Ascending aorta (tissue), 2 donors: ENCODE results near the gene PSMB5. TPM values are rescaled to one million over a fixed set of nuclear protein-coding genes. Genes with fewer than 3 reads are reported as not detected.
"Not testable (repeated sequence)": the region's sequence is repeated elsewhere in the genome, so short reads cannot be mapped to it uniquely, and the experiment has no call there.

ENCODE experiments used
- DNase-seq, 2 donors: peaks; one replicate each; pipeline ENCODE4 v3.0.0-alpha.2; 2019; ENCODE audit warnings: low spot score in 2 of 2
- H3K27ac ChIP-seq, 2 donors: fragments of 200-600 bp; sonication (generic); one replicate each; pipeline ENCODE4 v1.5.1; 2016 to 2017; ENCODE audit warnings: mild to moderate bottlenecking in 1 of 2
- H3K27me3 ChIP-seq: fragments of 200-600 bp; sonication (generic); one replicate; pipeline ENCODE4 v1.5.1; 2017
- H3K36me3 ChIP-seq, 2 donors: fragments of 200-600 bp; sonication (generic); one replicate each; pipeline ENCODE4 v1.5.1; 2016
- H3K4me1 ChIP-seq, 2 donors: fragments of 200-600 bp; sonication (generic); one replicate each; pipeline ENCODE4 v1.5.1; 2016 to 2017; ENCODE audit warnings: mild to moderate bottlenecking in 1 of 2
- H3K4me3 ChIP-seq, 2 donors: fragments of 200-600 bp; sonication (generic); one replicate each; pipeline ENCODE4 v1.5.1; 2016 to 2017; ENCODE audit warnings: mild to moderate bottlenecking in 1 of 2
- H3K9me3 ChIP-seq, 2 donors: fragments of 200-600 bp; sonication (generic); one replicate each; pipeline ENCODE4 v1.5.1; 2016
- intact Hi-C: fragments of 100-400 bp; cut with DNase I; formaldehyde crosslinking; loops from one replicate; pipeline ENCODE4 v1.15.1; 2023
- total RNA-seq: library from RNA; depleted of rRNA; stranded (reverse); fragments of >200 nt; gene quantifications from one replicate; pipeline ENCODE4 v1.1.0, GENCODE V29; 2016
- TF ChIP-seq, protein P1 (sequence below), 3 experiments: fragments of 200-600 bp in 2 of 3; fragments of 450-650 bp in 1 of 3; sonication (generic) in 2 of 3; IDR thresholded peaks; one replicate each; pipeline ENCODE4 v1.5.1; 2016 to 2019; ENCODE audit warnings: antibody characterized with exemption in 3 of 3, mild to moderate bottlenecking in 1 of 3, moderate library complexity in 1 of 3

Gene PSMB5
- total RNA-seq, 1 donor from 2014 or later: 62.7 TPM

DNA sequence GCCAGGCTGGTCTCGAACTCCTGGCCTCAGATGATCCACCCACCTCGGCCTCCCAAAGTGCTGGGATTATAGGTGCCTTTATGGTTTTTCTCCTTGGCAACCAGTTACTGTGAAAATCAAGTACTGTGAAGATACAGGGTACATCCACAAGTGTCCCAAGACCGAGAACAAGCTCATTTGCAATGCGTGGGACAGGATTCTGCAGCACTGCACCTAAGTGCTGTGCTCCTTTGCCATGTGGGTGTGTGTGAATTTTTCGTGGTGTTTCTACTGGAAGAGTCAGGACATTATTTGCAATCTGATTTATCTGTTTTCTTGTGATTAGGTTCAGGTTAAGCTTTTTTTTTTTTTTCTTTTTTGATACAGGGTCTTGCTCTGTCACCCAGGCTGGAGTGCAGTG lies 17.6 kb downstream of the PSMB5 start:
- Histone ChIP-seq H3K27ac (no peak overlapping the region), H3K4me1 (no peaks in the 10 kb centered on the region), H3K36me3 (no peaks in the 10 kb centered on the region), H3K27me3 (no peaks in the 10 kb centered on the region), H3K9me3 (no peaks in the 10 kb centered on the region), H3K4me3 (no peak overlapping the region)
- no peak for DNase-seq
- TF ChIP-seq, protein P1, sequence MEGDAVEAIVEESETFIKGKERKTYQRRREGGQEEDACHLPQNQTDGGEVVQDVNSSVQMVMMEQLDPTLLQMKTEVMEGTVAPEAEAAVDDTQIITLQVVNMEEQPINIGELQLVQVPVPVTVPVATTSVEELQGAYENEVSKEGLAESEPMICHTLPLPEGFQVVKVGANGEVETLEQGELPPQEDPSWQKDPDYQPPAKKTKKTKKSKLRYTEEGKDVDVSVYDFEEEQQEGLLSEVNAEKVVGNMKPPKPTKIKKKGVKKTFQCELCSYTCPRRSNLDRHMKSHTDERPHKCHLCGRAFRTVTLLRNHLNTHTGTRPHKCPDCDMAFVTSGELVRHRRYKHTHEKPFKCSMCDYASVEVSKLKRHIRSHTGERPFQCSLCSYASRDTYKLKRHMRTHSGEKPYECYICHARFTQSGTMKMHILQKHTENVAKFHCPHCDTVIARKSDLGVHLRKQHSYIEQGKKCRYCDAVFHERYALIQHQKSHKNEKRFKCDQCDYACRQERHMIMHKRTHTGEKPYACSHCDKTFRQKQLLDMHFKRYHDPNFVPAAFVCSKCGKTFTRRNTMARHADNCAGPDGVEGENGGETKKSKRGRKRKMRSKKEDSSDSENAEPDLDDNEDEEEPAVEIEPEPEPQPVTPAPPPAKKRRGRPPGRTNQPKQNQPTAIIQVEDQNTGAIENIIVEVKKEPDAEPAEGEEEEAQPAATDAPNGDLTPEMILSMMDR (IDR thresholded peaks at IDR 0.05): no peak
- intact Hi-C loops: no loop called here

DNA sequence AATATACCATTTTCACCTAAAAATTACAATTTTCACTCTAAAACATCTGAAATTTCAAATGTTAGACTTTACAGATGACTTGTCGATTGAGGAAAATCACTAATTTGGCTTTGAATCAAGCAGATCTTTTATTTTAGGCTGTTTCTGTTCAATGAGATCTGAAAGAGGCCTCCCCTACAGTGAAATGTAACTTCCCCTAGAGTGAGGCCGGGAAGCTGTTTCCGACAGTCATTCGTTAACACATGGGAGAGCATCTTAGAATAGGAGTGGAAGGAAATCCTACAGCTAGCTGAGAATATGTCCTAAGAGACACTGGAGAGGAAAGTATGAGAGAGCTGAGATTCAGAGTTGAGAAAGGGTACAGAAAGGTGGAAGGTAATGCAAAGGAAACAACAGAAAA lies 19.1 kb downstream of the PSMB5 start:
- Histone ChIP-seq H3K9me3 (no peaks in the 10 kb centered on the region), H3K27me3 (no peaks in the 10 kb centered on the region), H3K4me3 (no peak overlapping the region), H3K36me3 (no peaks in the 10 kb centered on the region), H3K27ac (no peak overlapping the region), H3K4me1 (no peaks in the 10 kb centered on the region)
- no peak for DNase-seq
- TF ChIP-seq, protein P1 (IDR thresholded peaks at IDR 0.05): no peak
- intact Hi-C loops: no loop called here

DNA sequence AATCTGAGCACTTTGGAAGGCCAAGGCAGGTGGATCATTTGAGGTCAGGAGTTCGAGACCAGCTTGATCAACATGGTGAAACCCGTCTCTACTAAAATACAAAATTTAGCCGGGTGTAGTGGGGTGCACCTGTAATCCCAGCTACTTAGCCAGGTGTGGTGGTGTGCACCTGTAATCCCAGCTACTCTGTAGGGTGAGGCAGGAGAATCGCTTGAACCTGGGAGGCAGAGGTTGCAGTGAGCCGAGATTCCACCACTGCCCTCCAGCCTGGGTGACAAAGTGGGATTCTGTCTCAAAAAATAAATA lies 21.0 kb downstream of the PSMB5 start:
- DNase-seq, H3K9me3 ChIP-seq, H3K36me3 ChIP-seq, H3K27me3 ChIP-seq, intact Hi-C loops, H3K4me3 ChIP-seq, H3K4me1 ChIP-seq, H3K27ac ChIP-seq: not testable (repeated sequence)

DNA sequence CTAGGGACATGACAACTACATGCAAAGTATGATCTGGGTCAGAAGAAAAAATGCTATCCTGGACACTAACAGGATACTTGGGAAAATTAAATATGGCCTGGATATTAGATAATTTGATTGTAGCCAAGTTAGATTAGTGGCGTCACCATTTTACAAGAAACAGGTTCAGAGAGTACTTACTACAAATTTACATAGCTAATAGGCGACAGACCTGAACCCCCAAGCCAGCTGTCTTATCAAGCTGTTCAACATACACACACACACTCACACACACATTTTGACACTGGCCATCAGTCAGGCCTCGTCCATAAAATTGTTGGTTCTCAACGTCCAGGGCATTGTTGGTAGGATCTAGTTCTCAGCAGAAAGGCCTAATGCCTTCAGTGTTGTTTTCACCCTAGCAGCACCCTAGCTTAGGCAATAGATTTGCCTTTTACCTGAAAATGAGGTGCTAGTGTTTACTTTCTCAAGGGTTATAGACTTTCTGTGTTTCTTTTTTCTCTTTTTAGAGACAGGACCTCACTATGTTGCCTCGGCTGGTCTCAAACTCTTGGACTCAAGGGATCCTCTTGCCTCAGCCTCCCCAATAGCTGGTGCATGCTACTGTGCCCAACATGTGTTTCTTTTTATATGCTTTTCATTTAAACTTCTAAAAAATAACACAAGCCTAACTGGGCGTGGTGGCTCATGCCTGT lies 21.5 kb downstream of the PSMB5 start:
- no peak for DNase-seq
- intact Hi-C loops: no loop called here
- H3K9me3 ChIP-seq: no peaks in the 10 kb centered on the region
- H3K4me3 ChIP-seq: no peak overlapping the region
- no peaks in the 10 kb centered on the region for H3K27me3 ChIP-seq
- H3K36me3 ChIP-seq: no peaks in the 10 kb centered on the region
- peak overlapping the region in 1 of 2 donors; percentile 39 for H3K27ac ChIP-seq
- TF ChIP-seq, protein P1 (IDR thresholded peaks at IDR 0.05): no peak
- peaks cover 3 to 4% of the 10 kb centered on the region in 2 donors for H3K4me1 ChIP-seq

DNA sequence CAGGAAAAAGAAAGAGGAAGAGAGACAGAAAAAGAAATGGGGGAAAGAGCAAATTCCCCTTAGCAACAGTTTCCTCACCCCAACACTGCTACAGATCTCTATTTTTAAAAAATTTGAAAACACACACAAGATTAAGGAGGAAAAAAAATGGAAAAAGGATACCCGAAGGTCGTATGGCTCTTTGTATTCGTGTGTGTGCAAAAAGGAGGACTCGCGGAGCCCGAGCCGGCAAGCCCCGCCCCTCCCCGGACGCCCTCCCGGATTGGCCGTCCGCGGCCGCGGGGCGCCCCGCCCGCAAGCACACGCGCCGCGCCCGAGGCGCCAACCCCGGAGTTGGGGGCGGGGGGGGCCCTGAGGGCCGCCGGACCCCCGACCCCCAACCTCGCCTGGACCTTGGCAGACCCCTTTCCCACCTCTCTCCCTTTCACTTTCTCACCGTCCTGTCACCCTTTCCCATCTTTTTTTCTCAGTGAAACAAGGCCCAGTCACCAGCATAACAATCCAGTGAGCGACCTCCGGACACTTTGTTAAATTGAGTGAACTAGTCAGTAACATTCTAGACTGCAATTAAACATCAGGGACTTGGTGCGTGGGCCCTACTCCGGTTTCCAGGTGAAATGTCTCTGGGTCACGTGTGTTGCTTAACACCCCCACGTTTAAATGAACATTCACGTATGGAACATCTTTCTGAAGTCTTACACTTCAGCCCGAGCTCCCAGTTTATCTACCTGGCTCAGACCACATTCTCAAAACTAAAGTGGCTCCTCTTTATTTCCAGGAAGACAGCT lies 24.6 kb downstream of the PSMB5 start, which contains the start of gene C14orf93:
Gene C14orf93, minus strand, starts transcription at position 205 of the 788 bp plus-strand sequence. CDS start 11,120 bp downstream, outside the sequence.
- TF ChIP-seq, protein P1 (IDR thresholded peaks at IDR 0.05): no peak
- peak; percentile 29 to 85 for DNase-seq
- Histone ChIP-seq H3K4me1 (peaks cover 3 to 9% of the 10 kb centered on the region in 2 donors), H3K36me3 (no peaks in the 10 kb centered on the region), H3K4me3 (peak within 1 kb of the TSS; percentile 61 to 64), H3K9me3 (no peaks in the 10 kb centered on the region), H3K27me3 (no peaks in the 10 kb centered on the region), H3K27ac (peak within 1 kb of the TSS; percentile 83 to 87)
- intact Hi-C loops: no loop called here

DNA sequence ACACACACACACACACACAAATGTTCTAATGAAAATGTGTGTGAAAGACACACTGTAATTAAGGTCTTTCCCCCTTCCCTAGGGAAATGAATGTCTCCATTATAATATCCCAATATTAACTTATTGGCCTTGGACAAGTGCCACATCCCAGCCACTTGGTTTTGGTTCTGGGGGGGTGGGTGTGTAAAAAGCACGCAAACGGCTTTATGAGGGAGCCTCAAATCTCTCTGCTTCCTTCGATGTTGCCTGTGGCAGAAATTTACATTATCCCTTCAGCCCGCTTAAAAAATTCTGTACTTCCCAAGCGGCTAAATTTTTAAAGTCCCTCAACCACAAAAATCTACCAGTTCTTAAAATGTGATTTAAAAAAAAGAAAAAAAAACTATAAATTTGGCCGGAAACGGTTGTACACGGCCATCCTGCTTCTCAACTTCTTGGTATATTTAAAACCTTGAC lies 25.2 kb downstream of the PSMB5 start:
- Histone ChIP-seq H3K27ac (peak overlapping the region; percentile 51 to 87), H3K27me3 (no peaks in the 10 kb centered on the region), H3K36me3 (no peaks in the 10 kb centered on the region), H3K4me3 (peak overlapping the region; percentile 61 to 64), H3K4me1 (peaks cover 3 to 9% of the 10 kb centered on the region in 2 donors), H3K9me3 (no peaks in the 10 kb centered on the region)
- no peak for DNase-seq
- TF ChIP-seq, protein P1 (IDR thresholded peaks at IDR 0.05): no peak
- intact Hi-C loops: no loop called here
